Stomach (tissue), 4 donors: Measurements from ENCODE around the gene CCNT2.

Source experiments
- CTCF ChIP-seq, 7 experiments: fragments of 450-650 bp in 4 of 7; fragments of 200-600 bp in 3 of 7; sonication (generic) in 3 of 7; IDR thresholded peaks; one replicate each; pipeline ENCODE4 v1.5.1; 2016 to 2019; ENCODE audit warnings: antibody characterized with exemption in 7 of 7, control low read depth in 2 of 7, mild to moderate bottlenecking in 1 of 7
- EP300 ChIP-seq: sonication (generic); formaldehyde crosslinking; IDR thresholded peaks from one replicate; pipeline ENCODE4 v1.6.1; 2017; ENCODE audit warnings: antibody characterized with exemption

DNA sequence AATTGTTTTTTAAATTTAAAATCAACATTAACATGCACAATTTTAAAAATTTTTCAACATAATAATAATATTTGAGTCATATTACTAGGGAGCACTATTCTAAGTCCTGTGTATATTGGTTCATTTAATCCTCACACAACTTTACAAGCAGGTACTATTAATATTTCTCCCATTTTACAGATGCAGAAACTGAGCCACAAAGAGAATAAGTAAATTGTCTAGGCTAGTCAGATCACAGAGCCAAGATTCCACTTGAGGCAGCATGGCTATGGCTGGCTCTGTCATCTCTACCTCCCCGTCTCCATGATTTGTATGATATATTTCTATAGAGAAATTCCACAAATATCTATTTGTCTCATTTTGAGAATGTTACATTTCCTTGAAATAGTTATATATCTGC lies 15.1 kb downstream of the CCNT2 start:
- no peak for TF ChIP-seq CTCF (IDR thresholded peaks at IDR 0.05)
- no peak for TF ChIP-seq EP300
